GM12875 (cell line): Measurements from ENCODE around the gene OR13C9.
"Not testable (repeated sequence)": the region's sequence is repeated elsewhere in the genome, so short reads cannot be mapped to it uniquely, and the experiment has no call there.

Experiments
- H3K4me3 ChIP-seq: one replicate; pipeline ENCODE4 v1.5.1; 2011; ENCODE audit warnings: low read depth, low read length, control low read depth
- TF ChIP-seq, protein P1 (sequence below): IDR thresholded peaks from 2 replicates; pipeline ENCODE4 v1.5.1; 2011; ENCODE audit warnings: low read depth, mild to moderate bottlenecking, control low read depth, inconsistent platforms, low read length, moderate library complexity, borderline replicate concordance; ENCODE audit not compliant: insufficient read depth

The OR13C9 gene, protein sequence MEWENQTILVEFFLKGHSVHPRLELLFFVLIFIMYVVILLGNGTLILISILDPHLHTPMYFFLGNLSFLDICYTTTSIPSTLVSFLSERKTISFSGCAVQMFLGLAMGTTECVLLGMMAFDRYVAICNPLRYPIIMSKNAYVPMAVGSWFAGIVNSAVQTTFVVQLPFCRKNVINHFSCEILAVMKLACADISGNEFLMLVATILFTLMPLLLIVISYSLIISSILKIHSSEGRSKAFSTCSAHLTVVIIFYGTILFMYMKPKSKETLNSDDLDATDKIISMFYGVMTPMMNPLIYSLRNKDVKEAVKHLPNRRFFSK

DNA sequence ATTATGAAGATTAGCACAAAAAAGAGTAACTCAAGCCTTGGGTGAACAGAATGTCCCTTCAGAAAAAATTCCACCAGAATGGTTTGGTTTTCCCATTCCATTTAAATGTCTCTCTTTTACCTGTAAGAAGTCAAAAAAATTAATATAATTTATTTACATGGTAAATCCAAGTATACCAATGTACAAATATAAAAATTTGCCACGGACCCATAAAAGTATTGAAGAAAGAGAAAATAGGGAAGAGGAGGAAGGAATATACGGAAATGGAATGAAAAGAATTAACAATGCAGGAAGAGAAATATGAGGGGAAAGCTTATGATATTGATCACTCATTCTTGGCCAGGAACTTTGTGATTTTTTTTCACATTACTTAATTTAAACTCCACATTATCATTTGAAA lies at the start of gene OR13C9:
Gene OR13C9, minus strand, starts transcription at position 101 of the 400 bp plus-strand sequence. Its CDS starts 0 bp downstream, at position 101.
- TF ChIP-seq, protein P1, sequence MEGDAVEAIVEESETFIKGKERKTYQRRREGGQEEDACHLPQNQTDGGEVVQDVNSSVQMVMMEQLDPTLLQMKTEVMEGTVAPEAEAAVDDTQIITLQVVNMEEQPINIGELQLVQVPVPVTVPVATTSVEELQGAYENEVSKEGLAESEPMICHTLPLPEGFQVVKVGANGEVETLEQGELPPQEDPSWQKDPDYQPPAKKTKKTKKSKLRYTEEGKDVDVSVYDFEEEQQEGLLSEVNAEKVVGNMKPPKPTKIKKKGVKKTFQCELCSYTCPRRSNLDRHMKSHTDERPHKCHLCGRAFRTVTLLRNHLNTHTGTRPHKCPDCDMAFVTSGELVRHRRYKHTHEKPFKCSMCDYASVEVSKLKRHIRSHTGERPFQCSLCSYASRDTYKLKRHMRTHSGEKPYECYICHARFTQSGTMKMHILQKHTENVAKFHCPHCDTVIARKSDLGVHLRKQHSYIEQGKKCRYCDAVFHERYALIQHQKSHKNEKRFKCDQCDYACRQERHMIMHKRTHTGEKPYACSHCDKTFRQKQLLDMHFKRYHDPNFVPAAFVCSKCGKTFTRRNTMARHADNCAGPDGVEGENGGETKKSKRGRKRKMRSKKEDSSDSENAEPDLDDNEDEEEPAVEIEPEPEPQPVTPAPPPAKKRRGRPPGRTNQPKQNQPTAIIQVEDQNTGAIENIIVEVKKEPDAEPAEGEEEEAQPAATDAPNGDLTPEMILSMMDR = no peak
- H3K4me3 ChIP-seq = no peak within 1 kb of the TSS

DNA sequence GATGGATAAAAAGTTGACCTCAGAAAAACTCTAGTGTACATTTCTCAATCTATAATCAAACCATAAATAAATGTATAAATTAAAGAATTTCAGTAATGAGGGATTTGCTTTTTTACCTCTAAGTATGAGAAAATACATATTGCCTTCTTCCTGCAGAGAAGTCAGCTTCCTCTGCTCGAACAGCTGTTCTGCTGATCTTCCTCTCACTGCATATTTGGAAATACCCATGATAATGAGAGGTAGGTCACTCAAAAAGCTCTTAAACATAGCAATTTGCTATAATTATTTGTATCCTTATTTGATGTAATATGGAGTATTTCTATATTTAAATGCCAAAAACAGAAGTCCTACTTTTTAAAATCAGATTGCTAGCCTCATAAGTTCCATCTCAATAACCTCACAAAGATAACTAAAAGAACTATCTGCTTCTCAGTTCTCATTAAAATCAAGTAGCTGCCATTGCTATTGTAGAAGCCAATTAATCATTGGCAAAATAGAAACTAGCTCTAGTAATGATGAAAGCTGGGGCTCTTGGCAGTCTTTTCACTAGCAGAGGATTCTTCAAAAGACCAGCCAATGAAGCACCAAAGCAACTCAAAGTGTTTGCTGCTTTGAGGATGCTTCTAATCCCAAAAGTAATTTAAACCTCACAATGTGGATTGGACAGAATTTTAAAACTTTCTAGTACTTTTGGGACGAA lies 40.6 kb upstream of the OR13C9 start:
- no peak overlapping the region for H3K4me3 ChIP-seq
- TF ChIP-seq, protein P1 = no peak

DNA sequence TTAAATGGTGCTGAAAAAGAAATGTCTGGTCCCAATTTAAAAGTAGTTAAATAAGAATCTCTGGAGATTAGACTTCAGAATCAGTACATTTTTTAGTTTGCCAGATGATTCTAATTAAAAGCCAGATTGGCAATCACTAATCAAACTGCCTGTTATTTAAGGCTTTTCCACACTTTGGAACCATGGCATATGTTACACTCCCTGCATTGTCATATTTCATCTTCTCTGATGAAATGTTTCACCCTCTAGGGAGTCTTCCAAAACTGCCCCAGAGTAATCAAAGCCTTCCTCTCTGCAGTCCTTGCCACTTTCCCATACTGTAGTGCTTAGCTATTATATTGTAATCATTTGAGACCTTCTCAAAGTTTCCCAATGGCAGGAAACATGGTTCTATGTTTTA lies 17.5 kb upstream of the OR13C9 start:
- H3K4me3 ChIP-seq = no peak overlapping the region
- TF ChIP-seq, protein P1 = no peak

DNA sequence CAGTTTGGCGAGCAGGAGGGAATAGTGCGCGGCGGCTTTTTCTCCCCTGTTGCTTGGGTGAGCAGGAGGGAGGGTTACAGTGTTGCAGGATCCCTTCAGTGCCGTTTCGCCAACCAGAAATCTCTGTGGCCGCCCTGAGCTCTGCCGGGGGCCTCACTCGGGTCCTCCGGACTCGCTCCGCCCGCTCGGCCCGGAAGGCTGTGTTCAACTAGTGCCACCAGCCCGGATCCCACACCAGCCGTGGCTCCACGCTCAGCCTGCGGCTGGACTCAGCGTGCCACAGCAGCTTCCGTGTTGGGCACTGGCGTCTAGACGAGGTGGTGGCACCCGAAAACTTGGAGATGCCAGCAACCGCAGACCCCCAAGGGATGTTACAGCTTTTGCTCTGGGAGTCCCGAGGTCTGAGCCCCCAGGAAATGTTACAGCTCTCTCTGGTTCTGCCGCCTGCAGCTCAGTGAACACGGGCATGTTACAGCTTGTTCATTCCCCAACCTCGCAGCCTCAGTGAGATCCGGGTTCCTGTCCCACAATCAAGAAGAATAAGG lies 16.0 kb upstream of the OR13C9 start:
- TF ChIP-seq, protein P1 = no peak

DNA sequence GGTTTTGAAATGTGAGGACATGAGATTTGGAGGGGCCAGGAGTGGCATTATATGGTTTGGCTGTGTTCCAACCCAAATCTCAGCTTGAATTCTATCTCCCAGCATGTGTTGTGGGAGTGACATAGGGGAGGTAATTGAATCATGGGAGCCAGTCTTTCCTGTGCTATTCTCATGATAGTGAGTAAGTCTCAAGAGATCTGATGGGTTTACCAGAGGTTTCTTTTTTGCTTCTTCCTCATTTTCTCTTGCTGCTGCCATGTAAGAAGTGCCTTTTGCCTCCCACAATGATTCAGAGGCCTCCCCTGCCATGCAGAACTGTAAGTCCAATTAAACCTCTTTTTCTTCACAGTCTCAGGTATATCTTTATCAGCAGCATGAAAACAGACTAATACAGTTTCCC lies 8.0 kb upstream of the OR13C9 start:
- not testable (repeated sequence) for H3K4me3 ChIP-seq

More for the DNA sequence above, 16.0 kb upstream of the OR13C9 start:
- H3K4me3 ChIP-seq = no peak overlapping the region

DNA sequence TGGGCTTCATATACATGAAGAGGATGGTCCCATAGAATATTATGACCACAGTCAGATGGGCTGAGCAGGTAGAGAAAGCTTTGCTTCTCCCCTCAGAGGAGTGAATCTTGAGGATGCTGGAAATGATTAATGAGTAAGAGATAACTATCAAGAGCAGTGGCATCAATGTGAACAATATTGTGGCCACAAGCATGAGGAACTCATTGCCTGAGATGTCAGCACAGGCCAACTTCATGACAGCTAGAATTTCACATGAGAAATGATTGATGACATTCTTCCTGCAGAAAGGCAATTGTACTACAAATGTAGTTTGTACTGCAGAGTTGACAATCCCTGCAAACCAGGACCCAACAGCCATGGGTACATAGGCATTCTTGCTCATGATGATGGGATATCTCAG lies 586 bp downstream of the OR13C9 start:
- H3K4me3 ChIP-seq = no peak overlapping the region
- TF ChIP-seq, protein P1 = no peak

DNA sequence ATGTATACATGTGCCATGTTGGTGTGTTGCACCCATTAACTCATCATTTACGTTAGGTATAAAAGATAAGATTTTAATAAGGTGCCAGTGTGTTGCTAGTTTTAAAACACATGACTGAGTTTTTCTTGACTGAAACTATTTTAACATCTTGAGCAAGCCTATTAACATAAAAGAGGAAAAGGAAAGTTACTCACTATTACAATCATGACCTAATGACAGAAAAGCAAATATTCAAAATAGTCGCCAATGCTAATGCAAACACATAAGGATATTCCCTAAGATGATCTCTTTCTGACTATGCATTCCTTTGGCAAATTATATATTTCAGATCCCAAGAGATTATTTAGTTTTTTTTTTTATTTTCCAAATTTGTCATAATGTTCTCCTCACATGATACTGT lies 6.8 kb downstream of the OR13C9 start:
- H3K4me3 ChIP-seq = no peak overlapping the region
- TF ChIP-seq, protein P1 = no peak
